Prostate gland (tissue), 2 donors: Measurements from ENCODE around the gene DNA2.
"Not testable (repeated sequence)": the region's sequence is repeated elsewhere in the genome, so short reads cannot be mapped to it uniquely, and the experiment has no call there.

Experiments
- CTCF ChIP-seq, 4 experiments: fragments of 200-600 bp in 2 of 4; fragments of 450-650 bp in 2 of 4; sonication (generic) in 2 of 4; IDR thresholded peaks; 1 replicate in 3 of 4; 2 replicates in 1 of 4; pipeline ENCODE4 v1.5.1; 2016 to 2019; ENCODE audit warnings: antibody characterized with exemption in 4 of 4, mild to moderate bottlenecking in 2 of 4, moderate library complexity in 2 of 4
- POLR2AphosphoS5 ChIP-seq: sonication (generic); formaldehyde crosslinking; IDR thresholded peaks from one replicate; pipeline ENCODE4 v1.6.1; 2017; ENCODE audit warnings: antibody characterized with exemption

GRCh38 chr10:68518609-68519008 lies 46.8 kb upstream of the DNA2 start:
- not testable (repeated sequence) for TF ChIP-seq POLR2AphosphoS5; CTCF (IDR thresholded peaks at IDR 0.05)
